H9 (cell line): ENCODE data around the gene DESI2. TPM values are rescaled to one million over a fixed set of nuclear protein-coding genes. Genes with fewer than 3 reads are reported as not detected.

Experiments used
- DNase-seq: peaks from one replicate; pipeline ENCODE4 v3.0.0-alpha.2; 2017
- H2AFZ ChIP-seq: one replicate; pipeline ENCODE4 v1.6.1; 2013; ENCODE audit warnings: mild to moderate bottlenecking, low read length, control low read depth, moderate library complexity
- H2AK5ac ChIP-seq: 2 replicates; pipeline ENCODE4 v1.6.1; 2013; ENCODE audit warnings: low read length, control low read depth, mixed read lengths; ENCODE audit not compliant: insufficient read length
- H2BK120ac ChIP-seq: one replicate; pipeline ENCODE4 v1.6.1; 2013; ENCODE audit warnings: low read depth, mild to moderate bottlenecking, low read length, control low read depth, inconsistent platforms; ENCODE audit not compliant: poor library complexity, severe bottlenecking
- H2BK12ac ChIP-seq: 2 replicates; pipeline ENCODE4 v1.6.1; 2013; ENCODE audit warnings: low read length, control low read depth, mixed read lengths, low read depth; ENCODE audit not compliant: insufficient read length
- H2BK15ac ChIP-seq: 2 replicates; pipeline ENCODE4 v1.6.1; 2013; ENCODE audit warnings: low read depth, low read length, control low read depth
- H2BK20ac ChIP-seq: one replicate; pipeline ENCODE4 v1.6.1; 2013; ENCODE audit warnings: low read depth, mild to moderate bottlenecking, low read length, control low read depth, inconsistent platforms; ENCODE audit not compliant: poor library complexity, severe bottlenecking
- H2BK5ac ChIP-seq: 2 replicates; pipeline ENCODE4 v1.6.1; 2013; ENCODE audit warnings: low read length, control low read depth, mixed read lengths; ENCODE audit not compliant: insufficient read length
- H3K14ac ChIP-seq: 2 replicates; pipeline ENCODE4 v1.6.1; 2013; ENCODE audit warnings: low read length, control low read depth; ENCODE audit not compliant: insufficient read depth
- H3K18ac ChIP-seq: 2 replicates; pipeline ENCODE4 v1.6.1; 2013; ENCODE audit warnings: low read depth, mild to moderate bottlenecking, mixed read lengths, low read length, control low read depth; ENCODE audit not compliant: insufficient read length
- H3K23ac ChIP-seq: 2 replicates; pipeline ENCODE4 v1.6.1; 2013; ENCODE audit warnings: low read length, control low read depth, mixed read lengths, low read depth; ENCODE audit not compliant: insufficient read length
- H3K23me2 ChIP-seq: 2 replicates; pipeline ENCODE4 v1.6.1; 2013; ENCODE audit warnings: low read depth, mild to moderate bottlenecking, mixed read lengths, low read length, control low read depth; ENCODE audit not compliant: insufficient read length, poor library complexity, severe bottlenecking
- H3K27ac ChIP-seq: 2 replicates; pipeline ENCODE4 v1.5.1; 2013; ENCODE audit warnings: low read length, control low read depth, mixed read lengths, low read depth; ENCODE audit not compliant: insufficient read length
- H3K27me3 ChIP-seq: 2 replicates; pipeline ENCODE4 v1.6.1; 2013; ENCODE audit warnings: low read length, control low read depth, inconsistent platforms; ENCODE audit not compliant: insufficient read depth
- H3K4ac ChIP-seq: 2 replicates; pipeline ENCODE4 v1.6.1; 2013; ENCODE audit warnings: low read depth, mild to moderate bottlenecking, control low read depth, inconsistent platforms, low read length, moderate library complexity
- H3K4me1 ChIP-seq: 2 replicates; pipeline ENCODE4 v1.6.1; 2013; ENCODE audit warnings: low read length, control low read depth, inconsistent platforms; ENCODE audit not compliant: insufficient read depth
- H3K4me2 ChIP-seq: 2 replicates; pipeline ENCODE4 v1.6.1; 2013; ENCODE audit warnings: low read length, control low read depth, mixed read lengths; ENCODE audit not compliant: insufficient read length, insufficient read depth
- H3K56ac ChIP-seq: 2 replicates; pipeline ENCODE4 v1.6.1; 2013; ENCODE audit warnings: low read depth, mild to moderate bottlenecking, mixed read lengths, low read length, control low read depth; ENCODE audit not compliant: insufficient read length
- H3K79me1 ChIP-seq: 2 replicates; pipeline ENCODE4 v1.6.1; 2013; ENCODE audit warnings: low read depth, mild to moderate bottlenecking, moderate library complexity, low read length, control low read depth, inconsistent platforms; ENCODE audit not compliant: insufficient read depth, poor library complexity, severe bottlenecking
- H3K79me2 ChIP-seq: 2 replicates; pipeline ENCODE4 v1.6.1; 2013; ENCODE audit warnings: low read length, control low read depth, inconsistent platforms; ENCODE audit not compliant: insufficient read depth
- H3K9ac ChIP-seq: 2 replicates; pipeline ENCODE4 v1.6.1; 2013; ENCODE audit warnings: low read length, control low read depth, mixed read lengths; ENCODE audit not compliant: insufficient read length; ENCODE audit errors: extremely low read depth
- H3K9me3 ChIP-seq: one replicate; pipeline ENCODE4 v1.6.1; 2013; ENCODE audit warnings: low read depth, low read length, inconsistent platforms; ENCODE audit not compliant: control insufficient read depth
- H3T11ph ChIP-seq: one replicate; pipeline ENCODE4 v1.6.1; 2013; ENCODE audit warnings: mild to moderate bottlenecking, low read length, control low read depth, inconsistent platforms
- H4K20me1 ChIP-seq: one replicate; pipeline ENCODE4 v1.6.1; 2013; ENCODE audit not compliant: control insufficient read depth, insufficient read length, insufficient read depth
- H4K5ac ChIP-seq: 2 replicates; pipeline ENCODE4 v1.6.1; 2013; ENCODE audit warnings: low read depth, mild to moderate bottlenecking, mixed read lengths, low read length, control low read depth; ENCODE audit not compliant: insufficient read length
- H4K8ac ChIP-seq: replicated peaks from 2 replicates; pipeline ENCODE4 v1.6.1; 2013; ENCODE audit warnings: low read length, control low read depth, mixed read lengths, low read depth; ENCODE audit not compliant: insufficient read length
- H4K91ac ChIP-seq: 2 replicates; pipeline ENCODE4 v1.6.1; 2013; ENCODE audit warnings: low read depth, mild to moderate bottlenecking, moderate library complexity, mixed read lengths, low read length, control low read depth; ENCODE audit not compliant: insufficient read length
- H3K27ac Mint-ChIP-seq, 3 experiments: 2 replicates in 2 of 3; 3 replicates in 1 of 3; pipeline ENCODE4 v1.8.0; 2020 to 2021; ENCODE audit warnings: mixed read lengths in 3 of 3, mild to moderate bottlenecking in 1 of 3, moderate library complexity in 1 of 3
- H3K27me3 Mint-ChIP-seq: 2 replicates; pipeline ENCODE4 v1.8.0; 2021; ENCODE audit warnings: low read depth, mild to moderate bottlenecking, moderate library complexity, mixed read lengths
- H3K36me3 Mint-ChIP-seq, 3 experiments: 2 replicates in 2 of 3; 3 replicates in 1 of 3; pipeline ENCODE4 v1.8.0; 2020 to 2021; ENCODE audit warnings: low read depth in 3 of 3, mixed read lengths in 3 of 3; ENCODE audit not compliant: insufficient read depth in 1 of 3
- H3K4me1 Mint-ChIP-seq, 2 experiments: 2 replicates each; pipeline ENCODE4 v1.8.0; 2020; ENCODE audit warnings: mixed read lengths in 2 of 2
- H3K4me3 Mint-ChIP-seq, 2 experiments: 2 replicates in 1 of 2; 3 replicates in 1 of 2; pipeline ENCODE4 v1.8.0; 2020 to 2021; ENCODE audit warnings: mild to moderate bottlenecking in 2 of 2, mixed read lengths in 2 of 2, moderate library complexity in 1 of 2
- H3K9me3 Mint-ChIP-seq, 2 experiments: 2 replicates in 1 of 2; 3 replicates in 1 of 2; pipeline ENCODE4 v1.8.0; 2020; ENCODE audit warnings: mild to moderate bottlenecking in 2 of 2, mixed read lengths in 2 of 2, moderate library complexity in 1 of 2
- CTCF ChIP-seq: fragments of 200-600 bp; sonication (generic); conservative IDR thresholded peaks from 3 replicates; pipeline ENCODE4 v1.8.0; 2021; ENCODE audit warnings: antibody characterized with exemption, mild to moderate bottlenecking
- WGBS: extraction: QIAGEN DNeasy Blood & Tissue Kit; methylation state at CpG from one replicate; pipeline ENCODE4 v1.1.7; 2013; ENCODE audit warnings: missing lambda C conversion rate, low lambda C conversion rate, mixed read lengths; ENCODE audit not compliant: insufficient read length; ENCODE audit errors: extremely low coverage; 5-methylcytosine and 5-hydroxymethylcytosine counted together
- total RNA-seq: library from RNA; stranded (reverse); gene quantifications from 2 replicates; pipeline ENCODE4 v1.2.1, GENCODE V29; 2021

The DESI2 gene
- total RNA-seq, 1 experiment from 2014 or later = 89.9 TPM

- Histone ChIP-seq H3K79me1 (no peaks in the 10 kb centered on the region), H4K91ac (no peak overlapping the region), H3K56ac (no peak overlapping the region), H4K20me1 (no peaks in the 10 kb centered on the region), H3K4me1 (no peaks in the 10 kb centered on the region), H3T11ph (no peak overlapping the region), H2AFZ (no peak overlapping the region), H2BK15ac (no peak overlapping the region), H4K8ac (no peak overlapping the region), H3K23ac (no peak overlapping the region), H3K4ac (no peak overlapping the region), H4K5ac (no peak overlapping the region), H2BK5ac (no peak overlapping the region), H3K79me2 (no peaks in the 10 kb centered on the region), H3K9ac (no peak overlapping the region), H3K27ac (no peak overlapping the region), H2AK5ac (no peak overlapping the region), H3K23me2 (no peaks in the 10 kb centered on the region), H3K18ac (no peak overlapping the region), H2BK120ac (no peak overlapping the region), H3K14ac (no peak overlapping the region), H2BK12ac (no peak overlapping the region), H2BK20ac (no peak overlapping the region), H3K4me2 (no peak overlapping the region), H3K27me3 (no peaks in the 10 kb centered on the region), H3K9me3 (no peaks in the 10 kb centered on the region)
- Mint-ChIP-seq H3K27ac (no peak overlapping the region), H3K4me3 (no peak overlapping the region), H3K27me3 (no peaks in the 10 kb centered on the region), H3K9me3 (no peaks in the 10 kb centered on the region), H3K36me3 (no peaks in the 10 kb centered on the region), H3K4me1 (no peaks in the 10 kb centered on the region; a peak in 1 of 4 replicates)
- DNase-seq = no peak
- no peak for TF ChIP-seq CTCF
- no CpG with 5 or more reads among the region's 8 CpGs for WGBS
Measured at GRCh38 chr1:244713332-244713731, 60.4 kb downstream of the DESI2 start.
